DOHH2 (cell line): ENCODE results near the gene MYLIP.

Source experiments
- EZH2phosphoT487 ChIP-seq: fragments of 200-600 bp; sonication (generic); IDR thresholded peaks from 2 replicates; pipeline ENCODE4 v1.6.1; 2017; ENCODE audit warnings: borderline replicate concordance, mild to moderate bottlenecking, antibody characterized with exemption, low read length, moderate library complexity, mixed read lengths
- TF ChIP-seq, protein P1 (sequence below): fragments of 200-600 bp; sonication (generic); IDR thresholded peaks from one replicate; pipeline ENCODE4 v1.5.1; 2014; ENCODE audit warnings: antibody characterized with exemption, mild to moderate bottlenecking, low read depth, low read length; ENCODE audit not compliant: poor library complexity, severe bottlenecking

DNA sequence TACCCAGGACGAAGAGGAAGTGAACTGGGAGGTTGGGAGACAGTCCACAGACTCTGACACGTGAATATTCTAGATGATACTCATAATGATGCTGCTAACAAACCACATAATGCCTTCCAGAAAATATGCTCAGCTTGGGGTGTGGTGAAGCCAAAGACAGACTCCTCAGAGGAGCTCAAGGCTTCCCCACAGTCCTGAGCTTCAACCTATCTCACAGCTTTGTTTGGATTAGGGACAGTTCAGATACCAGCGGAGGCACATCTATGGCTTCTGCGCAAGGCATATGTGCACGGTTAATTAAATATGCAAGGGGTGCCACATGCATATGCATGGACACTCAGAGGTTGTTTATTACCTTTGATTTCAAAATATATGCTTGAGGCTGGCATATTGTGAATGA lies 30.7 kb upstream of the MYLIP start:
- no peak for TF ChIP-seq EZH2phosphoT487
- TF ChIP-seq, protein P1, sequence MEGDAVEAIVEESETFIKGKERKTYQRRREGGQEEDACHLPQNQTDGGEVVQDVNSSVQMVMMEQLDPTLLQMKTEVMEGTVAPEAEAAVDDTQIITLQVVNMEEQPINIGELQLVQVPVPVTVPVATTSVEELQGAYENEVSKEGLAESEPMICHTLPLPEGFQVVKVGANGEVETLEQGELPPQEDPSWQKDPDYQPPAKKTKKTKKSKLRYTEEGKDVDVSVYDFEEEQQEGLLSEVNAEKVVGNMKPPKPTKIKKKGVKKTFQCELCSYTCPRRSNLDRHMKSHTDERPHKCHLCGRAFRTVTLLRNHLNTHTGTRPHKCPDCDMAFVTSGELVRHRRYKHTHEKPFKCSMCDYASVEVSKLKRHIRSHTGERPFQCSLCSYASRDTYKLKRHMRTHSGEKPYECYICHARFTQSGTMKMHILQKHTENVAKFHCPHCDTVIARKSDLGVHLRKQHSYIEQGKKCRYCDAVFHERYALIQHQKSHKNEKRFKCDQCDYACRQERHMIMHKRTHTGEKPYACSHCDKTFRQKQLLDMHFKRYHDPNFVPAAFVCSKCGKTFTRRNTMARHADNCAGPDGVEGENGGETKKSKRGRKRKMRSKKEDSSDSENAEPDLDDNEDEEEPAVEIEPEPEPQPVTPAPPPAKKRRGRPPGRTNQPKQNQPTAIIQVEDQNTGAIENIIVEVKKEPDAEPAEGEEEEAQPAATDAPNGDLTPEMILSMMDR, result no peak
